Cardiac ventricle fibroblast (primary cell): Measurements from ENCODE around the gene SNAI1. TPM values are rescaled to one million over a fixed set of nuclear protein-coding genes. Genes with fewer than 3 reads are reported as not detected.

Source experiments
- total RNA-seq: library from RNA; depleted of rRNA; stranded (reverse); fragments of >200 nt; gene quantifications from 2 replicates; pipeline ENCODE4 v1.2.3, GENCODE V29; 2015

The SNAI1 gene
- 3.7 and 5.1 TPM in 2 replicates for total RNA-seq

GRCh38 chr20:49982346-49983122, at the start of gene SNAI1:
Gene SNAI1, plus strand, starts transcription at chr20:49982980. Its CDS starts 80 bp downstream, at chr20:49983060.

GRCh38 chr20:49936153-49937026, 46.4 kb upstream of the SNAI1 start, which contains the start of gene RNF114:
Gene RNF114, plus strand, starts transcription at chr20:49936397. Its CDS starts 16 bp downstream, at chr20:49936413.

Other genes with a start within 250 kb of the SNAI1 start
- 3.1 and 3.6 TPM in 2 replicates for gene SLC9A8, start 170.2 kb upstream of the SNAI1 start, total RNA-seq
- gene SPATA2, start 67.5 kb upstream of the SNAI1 start, total RNA-seq: 3.3 TPM in 2 replicates
- gene RNF114, start 46.6 kb upstream of the SNAI1 start, total RNA-seq: 84.6 and 128 TPM in 2 replicates
- 62.2 and 75.9 TPM in 2 replicates for gene UBE2V1, start 130.2 kb downstream of the SNAI1 start, total RNA-seq
- 34.6 and 34.8 TPM in 2 replicates for gene PEDS1, start 170.7 kb downstream of the SNAI1 start, total RNA-seq
- 56.4 and 64.3 TPM in 2 replicates for gene CEBPB, start 207.8 kb downstream of the SNAI1 start, total RNA-seq